GM12801 (cell line): ENCODE measurements around the gene NAP1L4.

Source experiments
- TF ChIP-seq, protein P1 (sequence below): IDR thresholded peaks from one replicate; pipeline ENCODE4 v1.5.1; 2011; ENCODE audit warnings: control low read depth; ENCODE audit not compliant: insufficient read length; ENCODE audit errors: extremely low read depth

NAP1L4 gene

DNA sequence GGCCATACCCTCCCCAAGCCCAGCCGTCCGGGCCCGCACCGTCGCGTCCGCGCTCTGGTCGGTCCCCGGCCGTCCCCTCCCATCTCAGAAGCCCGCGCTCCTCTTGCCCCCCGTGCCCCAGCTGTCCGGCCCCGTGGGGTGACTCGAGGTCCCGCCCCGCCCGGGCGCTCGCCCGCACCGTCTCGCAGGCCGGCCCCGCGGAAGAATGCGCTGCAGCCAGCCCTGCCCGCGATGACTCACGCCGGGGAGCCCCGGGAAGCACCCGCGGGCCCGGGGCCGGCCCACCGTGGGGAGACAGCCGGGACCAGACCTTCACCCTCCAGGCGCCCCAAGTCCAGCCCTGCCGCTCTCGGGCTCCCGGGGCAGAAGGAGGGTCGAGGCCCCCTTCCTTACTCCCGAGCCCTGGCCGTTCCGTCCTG, 62.6 kb downstream of the NAP1L4 start:
- TF ChIP-seq, protein P1, sequence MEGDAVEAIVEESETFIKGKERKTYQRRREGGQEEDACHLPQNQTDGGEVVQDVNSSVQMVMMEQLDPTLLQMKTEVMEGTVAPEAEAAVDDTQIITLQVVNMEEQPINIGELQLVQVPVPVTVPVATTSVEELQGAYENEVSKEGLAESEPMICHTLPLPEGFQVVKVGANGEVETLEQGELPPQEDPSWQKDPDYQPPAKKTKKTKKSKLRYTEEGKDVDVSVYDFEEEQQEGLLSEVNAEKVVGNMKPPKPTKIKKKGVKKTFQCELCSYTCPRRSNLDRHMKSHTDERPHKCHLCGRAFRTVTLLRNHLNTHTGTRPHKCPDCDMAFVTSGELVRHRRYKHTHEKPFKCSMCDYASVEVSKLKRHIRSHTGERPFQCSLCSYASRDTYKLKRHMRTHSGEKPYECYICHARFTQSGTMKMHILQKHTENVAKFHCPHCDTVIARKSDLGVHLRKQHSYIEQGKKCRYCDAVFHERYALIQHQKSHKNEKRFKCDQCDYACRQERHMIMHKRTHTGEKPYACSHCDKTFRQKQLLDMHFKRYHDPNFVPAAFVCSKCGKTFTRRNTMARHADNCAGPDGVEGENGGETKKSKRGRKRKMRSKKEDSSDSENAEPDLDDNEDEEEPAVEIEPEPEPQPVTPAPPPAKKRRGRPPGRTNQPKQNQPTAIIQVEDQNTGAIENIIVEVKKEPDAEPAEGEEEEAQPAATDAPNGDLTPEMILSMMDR: no peak

DNA sequence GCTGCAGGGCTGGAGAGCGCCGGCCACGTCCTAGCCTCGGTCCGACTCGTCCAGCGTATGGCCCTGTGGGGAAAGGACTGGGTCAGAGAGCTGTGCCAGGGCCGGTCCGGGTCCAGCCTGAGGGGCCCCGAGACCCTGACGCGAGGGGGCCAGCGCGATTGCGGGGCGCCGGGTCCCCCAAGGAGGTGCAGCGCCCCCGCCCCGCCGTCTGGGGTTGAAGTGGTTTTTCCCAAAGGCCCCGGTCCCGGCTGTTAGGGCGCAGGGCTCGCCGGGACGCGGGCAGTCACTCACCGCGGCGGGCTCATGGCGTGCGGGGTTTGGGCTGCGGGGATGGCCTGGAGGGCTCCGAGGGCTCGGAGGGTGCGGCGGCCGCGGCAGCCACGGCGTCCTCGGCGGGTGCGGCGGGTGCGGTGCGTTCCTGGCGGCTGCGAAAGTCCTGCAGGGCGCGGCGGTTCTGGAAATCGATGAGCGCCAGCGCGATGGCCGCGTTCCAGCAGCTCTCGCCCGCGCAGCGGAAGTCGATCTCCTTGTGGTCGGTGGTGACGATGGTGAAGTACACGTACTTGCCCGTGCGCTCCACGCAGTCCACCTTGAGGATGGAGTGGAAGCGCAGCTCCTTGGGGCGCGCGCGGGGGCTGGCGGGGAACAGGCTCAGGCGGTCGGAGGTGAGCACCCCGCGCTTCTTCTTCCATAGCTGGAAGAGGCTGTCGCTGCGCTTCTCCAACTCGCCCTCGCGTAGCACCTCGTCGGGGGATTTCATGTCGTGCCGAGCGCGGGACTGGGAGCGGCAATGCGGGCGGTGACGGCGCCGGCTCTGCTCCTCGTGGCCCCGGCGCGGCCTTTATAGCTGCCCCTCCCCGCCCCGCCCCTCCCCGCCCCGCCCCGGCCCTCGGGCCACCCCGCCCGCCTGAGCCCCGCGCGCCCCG, 63.3 kb downstream of the NAP1L4 start, which contains the start of gene PHLDA2:
PHLDA2 (minus strand) TSS at position 816 of the 926 bp plus-strand sequence; CDS start at position 760, 56 bp downstream.
- TF ChIP-seq, protein P1: no peak

DNA sequence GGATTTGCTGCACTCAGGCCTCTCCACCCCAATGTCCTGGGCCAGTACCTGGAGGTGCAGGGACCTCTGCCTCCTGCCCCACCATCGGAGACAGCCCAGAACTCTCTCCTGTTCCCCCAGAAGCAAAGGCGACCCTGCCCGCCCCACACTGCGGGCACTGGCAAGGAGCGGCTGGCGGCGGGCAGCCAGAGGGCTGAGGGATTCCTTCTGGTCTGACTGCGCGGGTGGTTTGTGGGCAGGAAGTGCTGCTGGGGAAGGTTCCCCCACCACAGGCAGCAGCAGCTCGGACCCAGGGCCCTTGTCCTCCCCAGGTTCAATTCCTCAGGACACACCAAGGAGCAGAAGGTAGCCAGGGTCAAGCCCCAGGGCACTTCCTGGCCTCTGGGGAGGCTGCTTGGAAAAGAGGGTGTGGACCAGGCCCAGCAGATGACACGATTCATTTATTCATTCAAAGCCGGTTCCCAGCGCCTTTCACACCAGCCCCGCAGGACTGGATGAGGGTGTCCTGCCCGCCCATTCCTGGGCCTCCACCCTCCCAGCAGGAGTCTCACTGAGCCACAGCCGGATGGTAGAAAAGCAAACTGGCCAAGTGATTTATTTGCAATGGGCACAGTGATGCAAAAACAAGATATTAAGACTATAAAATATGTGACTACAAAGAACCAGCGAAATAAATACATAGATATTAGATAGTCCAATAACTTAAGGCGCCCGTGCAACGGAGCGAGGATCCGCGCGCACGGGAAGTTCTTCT, 64.1 kb downstream of the NAP1L4 start:
- TF ChIP-seq, protein P1: no peak

DNA sequence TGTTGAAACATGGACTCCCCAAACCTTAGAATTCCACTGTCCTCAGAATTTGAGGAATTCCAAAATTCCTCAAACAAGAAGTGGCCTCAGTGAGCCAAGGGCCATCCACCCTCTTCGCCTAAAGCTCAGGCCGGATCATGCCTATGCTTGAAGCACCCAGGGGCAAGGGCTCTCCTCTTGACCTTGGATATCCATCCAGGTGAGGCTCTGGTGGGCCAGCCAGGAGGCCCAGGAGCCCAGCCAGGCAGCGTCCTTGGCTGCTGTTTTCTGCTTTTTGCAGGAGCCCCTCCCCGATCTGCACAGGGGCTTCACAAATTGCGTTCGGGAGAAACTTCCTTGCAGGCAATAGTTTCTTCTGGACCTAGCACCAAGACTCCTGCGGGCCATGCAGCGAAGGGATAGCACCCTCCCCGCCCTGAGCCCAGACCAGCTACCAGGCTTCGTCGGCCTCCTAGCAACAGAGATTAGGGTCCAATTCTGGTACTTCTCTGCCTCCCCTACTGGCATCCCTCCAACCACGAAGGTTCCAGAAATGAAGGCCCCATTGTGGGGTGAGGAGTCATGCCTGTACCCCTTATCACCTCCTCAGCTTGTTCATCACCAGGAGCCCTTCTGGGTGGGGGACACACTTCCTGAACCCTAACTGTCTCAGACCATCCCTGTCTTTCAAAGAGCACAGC, 64.9 kb downstream of the NAP1L4 start:
- TF ChIP-seq, protein P1: no peak

DNA sequence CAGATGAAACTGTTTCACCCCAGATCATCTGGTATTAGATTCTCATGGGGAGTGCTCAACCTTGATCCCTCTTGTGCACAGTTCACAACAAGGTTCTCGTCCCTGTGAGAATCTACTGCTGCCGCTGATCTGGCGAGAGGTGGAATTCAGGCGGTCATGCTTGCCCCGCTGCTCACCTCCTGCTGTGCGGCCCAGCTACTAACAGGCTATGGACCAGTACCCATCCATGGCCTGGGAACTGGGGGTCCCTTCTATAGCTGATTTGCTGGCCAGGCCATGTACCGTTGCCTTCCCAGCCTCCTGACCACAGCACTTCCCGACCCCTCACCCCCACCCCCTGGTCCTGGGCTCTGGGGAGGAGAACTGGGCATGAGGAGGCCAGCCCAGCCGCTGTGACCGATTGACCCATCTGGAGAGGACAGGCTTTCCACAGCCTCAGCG, 65.5 kb downstream of the NAP1L4 start:
- TF ChIP-seq, protein P1: no peak

DNA sequence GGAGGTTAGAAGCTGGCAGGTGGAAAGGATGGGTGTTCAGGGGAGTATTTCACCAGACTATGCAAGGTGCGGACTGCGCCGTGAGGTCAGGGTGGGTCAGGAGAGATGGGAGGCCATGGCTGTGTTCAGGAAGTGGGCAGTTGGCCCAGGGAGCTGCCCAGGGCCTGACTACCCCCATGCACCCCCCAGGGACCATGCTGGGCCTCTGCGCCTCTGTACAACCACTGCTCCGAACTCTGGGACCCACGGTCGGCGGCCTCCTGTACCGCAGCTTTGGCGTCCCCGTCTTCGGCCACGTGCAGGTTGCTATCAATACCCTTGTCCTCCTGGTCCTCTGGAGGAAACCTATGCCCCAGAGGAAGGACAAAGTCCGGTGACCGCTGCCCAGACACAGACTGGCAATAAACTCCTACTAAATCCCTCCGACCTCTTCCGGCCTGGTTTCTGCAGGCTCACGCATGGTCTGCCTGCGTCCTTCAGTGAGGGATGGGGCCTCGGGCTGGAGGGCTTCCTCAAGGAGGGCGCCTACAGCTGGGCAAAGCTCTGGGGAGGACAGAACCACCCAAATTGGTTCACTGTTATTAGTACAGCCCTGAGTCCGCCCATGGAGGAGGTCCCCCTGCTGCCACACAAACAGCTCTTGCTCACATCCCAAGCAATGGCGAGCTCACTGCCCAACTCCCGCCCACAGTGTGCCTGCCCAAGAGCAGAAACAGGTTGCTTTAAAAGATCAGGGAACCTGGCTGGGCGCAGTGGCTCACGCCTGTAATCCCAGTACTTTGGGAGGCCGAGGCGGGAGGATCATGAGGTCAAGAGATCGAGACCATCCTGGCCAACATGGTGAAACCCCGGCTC, 67.1 kb downstream of the NAP1L4 start:
- TF ChIP-seq, protein P1: no peak
